Uterus (tissue), 2 donors: ENCODE data around the gene RPL19.

Source experiments
- POLR2A ChIP-seq, 2 donors: fragments of 450-650 bp; IDR thresholded peaks; one replicate each; pipeline ENCODE4 v1.6.1; 2016; ENCODE audit warnings: antibody characterized with exemption in 2 of 2, mild to moderate bottlenecking in 1 of 2, moderate library complexity in 1 of 2
- TF ChIP-seq, protein P1 (sequence below), 4 experiments: fragments of 200-600 bp in 2 of 4; fragments of 450-650 bp in 2 of 4; sonication (generic) in 2 of 4; IDR thresholded peaks; one replicate each; pipeline ENCODE4 v1.5.1; 2016 to 2019; ENCODE audit warnings: antibody characterized with exemption in 4 of 4, mild to moderate bottlenecking in 2 of 4, moderate library complexity in 1 of 4

GRCh38 chr17:39198186-39198566, 1.9 kb upstream of the RPL19 start:
- TF ChIP-seq, protein P1, sequence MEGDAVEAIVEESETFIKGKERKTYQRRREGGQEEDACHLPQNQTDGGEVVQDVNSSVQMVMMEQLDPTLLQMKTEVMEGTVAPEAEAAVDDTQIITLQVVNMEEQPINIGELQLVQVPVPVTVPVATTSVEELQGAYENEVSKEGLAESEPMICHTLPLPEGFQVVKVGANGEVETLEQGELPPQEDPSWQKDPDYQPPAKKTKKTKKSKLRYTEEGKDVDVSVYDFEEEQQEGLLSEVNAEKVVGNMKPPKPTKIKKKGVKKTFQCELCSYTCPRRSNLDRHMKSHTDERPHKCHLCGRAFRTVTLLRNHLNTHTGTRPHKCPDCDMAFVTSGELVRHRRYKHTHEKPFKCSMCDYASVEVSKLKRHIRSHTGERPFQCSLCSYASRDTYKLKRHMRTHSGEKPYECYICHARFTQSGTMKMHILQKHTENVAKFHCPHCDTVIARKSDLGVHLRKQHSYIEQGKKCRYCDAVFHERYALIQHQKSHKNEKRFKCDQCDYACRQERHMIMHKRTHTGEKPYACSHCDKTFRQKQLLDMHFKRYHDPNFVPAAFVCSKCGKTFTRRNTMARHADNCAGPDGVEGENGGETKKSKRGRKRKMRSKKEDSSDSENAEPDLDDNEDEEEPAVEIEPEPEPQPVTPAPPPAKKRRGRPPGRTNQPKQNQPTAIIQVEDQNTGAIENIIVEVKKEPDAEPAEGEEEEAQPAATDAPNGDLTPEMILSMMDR (IDR thresholded peaks at IDR 0.05) = no peak
- no peak for TF ChIP-seq POLR2A (IDR thresholded peaks at IDR 0.05)
